ENCODE measurements around the gene C2orf78.

DNA sequence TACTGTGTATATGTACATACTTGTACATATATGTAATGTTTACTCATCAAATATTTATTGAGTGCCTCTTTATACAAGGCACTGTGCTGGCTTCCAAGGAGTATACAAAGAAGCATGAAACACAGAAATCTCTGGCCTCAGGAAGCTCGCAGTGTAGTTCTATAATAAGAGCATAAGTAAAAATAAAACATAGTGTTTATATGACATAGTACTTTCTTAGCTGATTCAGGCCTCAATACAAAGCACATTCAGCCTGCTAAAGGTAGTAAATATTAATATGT lies 58.7 kb downstream of the C2orf78 start:
- TF ChIP-seq, protein P1, sequence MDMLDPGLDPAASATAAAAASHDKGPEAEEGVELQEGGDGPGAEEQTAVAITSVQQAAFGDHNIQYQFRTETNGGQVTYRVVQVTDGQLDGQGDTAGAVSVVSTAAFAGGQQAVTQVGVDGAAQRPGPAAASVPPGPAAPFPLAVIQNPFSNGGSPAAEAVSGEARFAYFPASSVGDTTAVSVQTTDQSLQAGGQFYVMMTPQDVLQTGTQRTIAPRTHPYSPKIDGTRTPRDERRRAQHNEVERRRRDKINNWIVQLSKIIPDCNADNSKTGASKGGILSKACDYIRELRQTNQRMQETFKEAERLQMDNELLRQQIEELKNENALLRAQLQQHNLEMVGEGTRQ (CRISPR knock-in tag; IDR thresholded peaks at IDR 0.05) = no peak
- TF ChIP-seq, protein P2, sequence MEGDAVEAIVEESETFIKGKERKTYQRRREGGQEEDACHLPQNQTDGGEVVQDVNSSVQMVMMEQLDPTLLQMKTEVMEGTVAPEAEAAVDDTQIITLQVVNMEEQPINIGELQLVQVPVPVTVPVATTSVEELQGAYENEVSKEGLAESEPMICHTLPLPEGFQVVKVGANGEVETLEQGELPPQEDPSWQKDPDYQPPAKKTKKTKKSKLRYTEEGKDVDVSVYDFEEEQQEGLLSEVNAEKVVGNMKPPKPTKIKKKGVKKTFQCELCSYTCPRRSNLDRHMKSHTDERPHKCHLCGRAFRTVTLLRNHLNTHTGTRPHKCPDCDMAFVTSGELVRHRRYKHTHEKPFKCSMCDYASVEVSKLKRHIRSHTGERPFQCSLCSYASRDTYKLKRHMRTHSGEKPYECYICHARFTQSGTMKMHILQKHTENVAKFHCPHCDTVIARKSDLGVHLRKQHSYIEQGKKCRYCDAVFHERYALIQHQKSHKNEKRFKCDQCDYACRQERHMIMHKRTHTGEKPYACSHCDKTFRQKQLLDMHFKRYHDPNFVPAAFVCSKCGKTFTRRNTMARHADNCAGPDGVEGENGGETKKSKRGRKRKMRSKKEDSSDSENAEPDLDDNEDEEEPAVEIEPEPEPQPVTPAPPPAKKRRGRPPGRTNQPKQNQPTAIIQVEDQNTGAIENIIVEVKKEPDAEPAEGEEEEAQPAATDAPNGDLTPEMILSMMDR (IDR thresholded peaks at IDR 0.05) = no peak
- TF ChIP-seq, protein P3, sequence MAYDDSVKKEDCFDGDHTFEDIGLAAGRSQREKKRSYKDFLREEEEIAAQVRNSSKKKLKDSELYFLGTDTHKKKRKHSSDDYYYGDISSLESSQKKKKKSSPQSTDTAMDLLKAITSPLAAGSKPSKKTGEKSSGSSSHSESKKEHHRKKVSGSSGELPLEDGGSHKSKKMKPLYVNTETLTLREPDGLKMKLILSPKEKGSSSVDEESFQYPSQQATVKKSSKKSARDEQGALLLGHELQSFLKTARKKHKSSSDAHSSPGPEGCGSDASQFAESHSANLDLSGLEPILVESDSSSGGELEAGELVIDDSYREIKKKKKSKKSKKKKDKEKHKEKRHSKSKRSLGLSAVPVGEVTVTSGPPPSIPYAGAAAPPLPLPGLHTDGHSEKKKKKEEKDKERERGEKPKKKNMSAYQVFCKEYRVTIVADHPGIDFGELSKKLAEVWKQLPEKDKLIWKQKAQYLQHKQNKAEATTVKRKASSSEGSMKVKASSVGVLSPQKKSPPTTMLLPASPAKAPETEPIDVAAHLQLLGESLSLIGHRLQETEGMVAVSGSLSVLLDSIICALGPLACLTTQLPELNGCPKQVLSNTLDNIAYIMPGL (CRISPR knock-in tag; IDR thresholded peaks at IDR 0.05) = no peak
- TF ChIP-seq, protein P4, sequence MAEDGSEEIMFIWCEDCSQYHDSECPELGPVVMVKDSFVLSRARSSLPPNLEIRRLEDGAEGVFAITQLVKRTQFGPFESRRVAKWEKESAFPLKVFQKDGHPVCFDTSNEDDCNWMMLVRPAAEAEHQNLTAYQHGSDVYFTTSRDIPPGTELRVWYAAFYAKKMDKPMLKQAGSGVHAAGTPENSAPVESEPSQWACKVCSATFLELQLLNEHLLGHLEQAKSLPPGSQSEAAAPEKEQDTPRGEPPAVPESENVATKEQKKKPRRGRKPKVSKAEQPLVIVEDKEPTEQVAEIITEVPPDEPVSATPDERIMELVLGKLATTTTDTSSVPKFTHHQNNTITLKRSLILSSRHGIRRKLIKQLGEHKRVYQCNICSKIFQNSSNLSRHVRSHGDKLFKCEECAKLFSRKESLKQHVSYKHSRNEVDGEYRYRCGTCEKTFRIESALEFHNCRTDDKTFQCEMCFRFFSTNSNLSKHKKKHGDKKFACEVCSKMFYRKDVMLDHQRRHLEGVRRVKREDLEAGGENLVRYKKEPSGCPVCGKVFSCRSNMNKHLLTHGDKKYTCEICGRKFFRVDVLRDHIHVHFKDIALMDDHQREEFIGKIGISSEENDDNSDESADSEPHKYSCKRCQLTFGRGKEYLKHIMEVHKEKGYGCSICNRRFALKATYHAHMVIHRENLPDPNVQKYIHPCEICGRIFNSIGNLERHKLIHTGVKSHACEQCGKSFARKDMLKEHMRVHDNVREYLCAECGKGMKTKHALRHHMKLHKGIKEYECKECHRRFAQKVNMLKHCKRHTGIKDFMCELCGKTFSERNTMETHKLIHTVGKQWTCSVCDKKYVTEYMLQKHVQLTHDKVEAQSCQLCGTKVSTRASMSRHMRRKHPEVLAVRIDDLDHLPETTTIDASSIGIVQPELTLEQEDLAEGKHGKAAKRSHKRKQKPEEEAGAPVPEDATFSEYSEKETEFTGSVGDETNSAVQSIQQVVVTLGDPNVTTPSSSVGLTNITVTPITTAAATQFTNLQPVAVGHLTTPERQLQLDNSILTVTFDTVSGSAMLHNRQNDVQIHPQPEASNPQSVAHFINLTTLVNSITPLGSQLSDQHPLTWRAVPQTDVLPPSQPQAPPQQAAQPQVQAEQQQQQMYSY (CRISPR knock-in tag; IDR thresholded peaks at IDR 0.05) = no peak
- TF ChIP-seq, protein P5, sequence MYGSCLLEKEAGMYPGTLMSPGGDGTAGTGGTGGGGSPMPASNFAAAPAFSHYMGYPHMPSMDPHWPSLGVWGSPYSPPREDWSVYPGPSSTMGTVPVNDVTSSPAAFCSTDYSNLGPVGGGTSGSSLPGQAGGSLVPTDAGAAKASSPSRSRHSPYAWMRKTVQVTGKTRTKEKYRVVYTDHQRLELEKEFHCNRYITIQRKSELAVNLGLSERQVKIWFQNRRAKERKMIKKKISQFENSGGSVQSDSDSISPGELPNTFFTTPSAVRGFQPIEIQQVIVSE (CRISPR knock-in tag; IDR thresholded peaks at IDR 0.05; ENCODE audit: borderline replicate concordance) = no peak
- TF ChIP-seq ESRRA (CRISPR knock-in tag; IDR thresholded peaks at IDR 0.05; ENCODE audit: borderline replicate concordance) (no peak), CREM (CRISPR knock-in tag; IDR thresholded peaks at IDR 0.05) (no peak), NR1H2 (CRISPR knock-in tag; IDR thresholded peaks at IDR 0.05) (no peak), NFYB (CRISPR knock-in tag; conservative IDR thresholded peaks at IDR 0.05; ENCODE audit: low read depth) (no peak)
- TF ChIP-seq, protein P6, sequence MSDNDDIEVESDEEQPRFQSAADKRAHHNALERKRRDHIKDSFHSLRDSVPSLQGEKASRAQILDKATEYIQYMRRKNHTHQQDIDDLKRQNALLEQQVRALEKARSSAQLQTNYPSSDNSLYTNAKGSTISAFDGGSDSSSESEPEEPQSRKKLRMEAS (CRISPR knock-in tag; IDR thresholded peaks at IDR 0.05) = no peak
- TF ChIP-seq, protein P7, sequence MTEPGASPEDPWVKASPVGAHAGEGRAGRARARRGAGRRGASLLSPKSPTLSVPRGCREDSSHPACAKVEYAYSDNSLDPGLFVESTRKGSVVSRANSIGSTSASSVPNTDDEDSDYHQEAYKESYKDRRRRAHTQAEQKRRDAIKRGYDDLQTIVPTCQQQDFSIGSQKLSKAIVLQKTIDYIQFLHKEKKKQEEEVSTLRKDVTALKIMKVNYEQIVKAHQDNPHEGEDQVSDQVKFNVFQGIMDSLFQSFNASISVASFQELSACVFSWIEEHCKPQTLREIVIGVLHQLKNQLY (CRISPR knock-in tag; IDR thresholded peaks at IDR 0.05) = no peak
- TF ChIP-seq, protein P8, sequence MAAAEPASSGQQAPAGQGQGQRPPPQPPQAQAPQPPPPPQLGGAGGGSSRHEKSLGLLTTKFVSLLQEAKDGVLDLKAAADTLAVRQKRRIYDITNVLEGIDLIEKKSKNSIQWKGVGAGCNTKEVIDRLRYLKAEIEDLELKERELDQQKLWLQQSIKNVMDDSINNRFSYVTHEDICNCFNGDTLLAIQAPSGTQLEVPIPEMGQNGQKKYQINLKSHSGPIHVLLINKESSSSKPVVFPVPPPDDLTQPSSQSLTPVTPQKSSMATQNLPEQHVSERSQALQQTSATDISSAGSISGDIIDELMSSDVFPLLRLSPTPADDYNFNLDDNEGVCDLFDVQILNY (CRISPR knock-in tag; IDR thresholded peaks at IDR 0.05) = no peak
